Measurements from ENCODE around the gene MSANTD1. TPM values are rescaled to one million over a fixed set of nuclear protein-coding genes. Genes with fewer than 3 reads are reported as not detected.

The MSANTD1 gene
- total and polyA plus RNA-seq, 2 of the 8 experiments (the other 6 are each of a cell fraction or from before 2014, with no cell fraction given) = 0.23 to 0.45 TPM

DNA sequence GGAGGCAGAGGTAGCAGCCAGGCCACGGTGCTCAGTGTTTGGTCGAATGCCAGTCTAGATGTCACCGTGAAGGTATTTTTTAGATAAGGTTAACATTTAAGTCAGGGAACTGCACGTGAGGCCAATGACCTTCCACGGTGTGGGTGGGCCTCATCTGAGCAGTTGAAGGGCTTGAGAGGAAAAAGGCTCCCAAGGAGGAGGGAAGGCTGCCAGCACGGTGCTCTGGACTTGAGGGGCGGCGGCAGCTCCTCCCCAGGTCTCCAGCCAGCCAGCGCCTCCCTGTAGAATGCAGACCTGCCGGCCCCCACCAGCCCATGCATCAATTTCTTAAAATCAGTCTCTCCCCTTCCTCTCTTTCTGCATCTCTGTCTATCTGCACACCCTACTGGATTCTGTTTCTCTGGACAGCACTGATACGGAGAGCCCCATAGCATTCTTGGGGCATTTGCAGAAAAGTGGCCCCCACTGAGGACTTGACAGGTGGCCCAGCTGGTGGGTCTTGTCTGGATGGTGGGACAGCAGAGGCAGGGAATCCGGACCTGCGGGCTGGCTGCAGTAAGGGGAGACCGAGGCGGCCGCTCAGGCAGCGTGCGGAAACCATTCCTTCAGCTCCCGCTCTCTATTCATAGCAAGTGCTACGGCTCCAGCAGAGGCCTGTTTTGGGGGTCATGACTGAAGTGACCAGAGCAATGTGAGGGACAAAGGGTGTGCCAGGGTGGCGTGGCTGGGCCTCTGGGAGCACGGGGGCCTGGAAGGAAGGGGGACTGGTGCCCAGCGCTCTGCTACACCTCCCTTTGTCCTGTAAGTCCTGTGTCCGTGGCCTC is 36.0 kb downstream of the MSANTD1 start:
- H3K56ac ChIP-seq (replicated peaks; ENCODE audit: insufficient read length, low read depth, low read length) = no peak overlapping the region
- no peak overlapping the region for H2BK120ac ChIP-seq (replicated peaks; ENCODE audit: low read depth, low read length)
- CTCF ChIA-PET (ENCODE audit: partially characterized antibody) = interaction anchor here (0.6 to 1.0 kb wide), 2 partner anchors 10 to 55 kb away, joined by 3 read pairs; no protein-coding TSS in a partner anchor
- no peak for FAIRE-seq
- no peak overlapping the region for H2BK12ac ChIP-seq (ENCODE audit: low read depth, low read length)
- no peak overlapping the region for H3K23ac ChIP-seq (ENCODE audit: insufficient read length)
- H3K79me2 ChIP-seq (ENCODE audit: control insufficient read depth in 1 of 2, insufficient read depth in 2 of 2, low read length in 2 of 2) = no peaks in the 10 kb centered on the region
- no peak overlapping the region for H4K91ac ChIP-seq (replicated peaks; ENCODE audit: insufficient read length, low read length)
- H2AFZ ChIP-seq (ENCODE audit: low read length) = no peak overlapping the region
- no peak overlapping the region for H3K9ac ChIP-seq (replicated peaks in 1 of 4; ENCODE audit: extremely low read depth in 1 of 4, low read depth in 3 of 4, low read length in 3 of 4)
- 92% methylated on average over 24 of the region's 24 CpGs; no CpG with 5 or more reads in 1 of the 2 experiments for WGBS, 2 experiments (ENCODE audit: extremely low coverage in 1 of 2, insufficient coverage in 1 of 2, insufficient read length in 1 of 2, insufficient replicate concordance in 2 of 2, low coverage in 1 of 2, low lambda C conversion rate in 2 of 2, missing lambda C conversion rate in 1 of 2)
- H2BK5ac ChIP-seq (ENCODE audit: low read depth, low read length) = no peak overlapping the region
- no peak overlapping the region for H3K18ac ChIP-seq (ENCODE audit: extremely low read depth, low read length)
- H3K4me1 ChIP-seq (replicated peaks in 1 of 4; ENCODE audit: control insufficient read depth in 3 of 4, insufficient read depth in 4 of 4, low read length in 3 of 4) = no peaks in the 10 kb centered on the region; a peak in 3 of 7 replicates
- H3K27ac ChIP-seq (ENCODE audit: low read depth, low read length) = no peak overlapping the region
- no peak overlapping the region for H3K4me2 ChIP-seq (ENCODE audit: insufficient read depth in 1 of 2, low read depth in 2 of 2, low read length in 2 of 2)
- no peak overlapping the region for H3K4me3 ChIP-seq (ENCODE audit: extremely low read depth in 1 of 4, insufficient read depth in 2 of 4, low read depth in 3 of 4, low read length in 4 of 4)
- no peaks in the 10 kb centered on the region for H4K20me1 ChIP-seq (replicated peaks in 1 of 2; ENCODE audit: control insufficient read depth in 1 of 2, insufficient read depth in 2 of 2, low read length in 2 of 2)
- no peak overlapping the region for H2BK20ac ChIP-seq (ENCODE audit: low read length)
- POLR2A ChIA-PET (ENCODE audit: partially characterized antibody) = no interaction called here
- H3K79me1 ChIP-seq (ENCODE audit: low read depth, low read length) = no peaks in the 10 kb centered on the region
- DNase-seq (ENCODE audit: low read depth in 1 of 2, low spot score in 2 of 2) = peak in 1 of 2 experiments; percentile 44
- H2AK5ac ChIP-seq (ENCODE audit: low read depth, low read length) = no peak overlapping the region
- H4K5ac ChIP-seq (ENCODE audit: insufficient read length, low read depth, low read length) = no peak overlapping the region
- no peak overlapping the region for H3K4ac ChIP-seq (replicated peaks; ENCODE audit: insufficient read length, low read depth, low read length)
- no peaks in the 10 kb centered on the region for H3K23me2 ChIP-seq (ENCODE audit: low read depth, low read length)
- no peak overlapping the region for H4K8ac ChIP-seq (ENCODE audit: extremely low read depth, insufficient read depth, low read length)
- H3K14ac ChIP-seq (ENCODE audit: insufficient read length) = no peak overlapping the region
- H3K27me3 ChIP-seq (replicated peaks in 1 of 4; ENCODE audit: control insufficient read depth in 3 of 4, extremely low read depth in 1 of 4, insufficient read depth in 3 of 4, low read length in 3 of 4) = no peaks in the 10 kb centered on the region; a peak in 1 of 7 replicates
- no peak overlapping the region for H2BK15ac ChIP-seq (ENCODE audit: low read length)
- H3K36me3 ChIP-seq (ENCODE audit: control insufficient read depth in 2 of 4, insufficient read depth in 4 of 4, low read length in 3 of 4) = no peaks in the 10 kb centered on the region
- no peaks in the 10 kb centered on the region; a peak in 1 of 4 replicates for H3K9me3 ChIP-seq (ENCODE audit: insufficient read depth in 2 of 2, low read depth in 1 of 2, low read length in 1 of 2)
- TF ChIP-seq PHF8 (conservative IDR thresholded peaks at IDR 0.05; ENCODE audit: low read depth, low read length) = no peak
- no peak for TF ChIP-seq RXRA (IDR thresholded peaks at IDR 0.05; ENCODE audit: insufficient read depth, low read depth, low read length)
- TF ChIP-seq EGR1 (IDR thresholded peaks at IDR 0.05; ENCODE audit: borderline replicate concordance, low read depth, low read length) = no peak
- no peak for TF ChIP-seq NRF1 (IDR thresholded peaks at IDR 0.05; ENCODE audit: low read depth, low read length)
- TF ChIP-seq GABPA (IDR thresholded peaks at IDR 0.05; ENCODE audit: borderline replicate concordance, insufficient read depth, low read length) = no peak
- TF ChIP-seq KDM4A (IDR thresholded peaks at IDR 0.05; ENCODE audit: low read depth, low read length, severe bottlenecking) = no peak
- TF ChIP-seq RAD21 (IDR thresholded peaks at IDR 0.05 in 1 of 2, conservative IDR thresholded peaks at IDR 0.05 in 1 of 2; ENCODE audit: low read depth in 2 of 2, low read length in 2 of 2) = no peak
- no peak for TF ChIP-seq BRCA1 (IDR thresholded peaks at IDR 0.05; ENCODE audit: low read depth, low read length)
- no peak for TF ChIP-seq MAX (IDR thresholded peaks at IDR 0.05)
- TF ChIP-seq EZH2 (IDR thresholded peaks at IDR 0.05; ENCODE audit: low read depth, low read length, severe bottlenecking) = no peak
- TF ChIP-seq TCF12 (IDR thresholded peaks at IDR 0.05; ENCODE audit: low read depth, low read length) = no peak

All from H1 (cell line).